HUES6 (cell line): Measurements from ENCODE around the gene PHACTR3.

ENCODE experiments used
- H3K27ac ChIP-seq: 2 replicates; pipeline ENCODE4 v1.7.0; 2013; ENCODE audit warnings: low read depth, mild to moderate bottlenecking, low read length, inconsistent platforms
- H3K27me3 ChIP-seq: 2 replicates; pipeline ENCODE4 v1.6.1; 2013; ENCODE audit warnings: low read length; ENCODE audit not compliant: control insufficient read depth, insufficient read depth
- H3K36me3 ChIP-seq: 2 replicates; pipeline ENCODE4 v1.6.1; 2013; ENCODE audit warnings: low read length; ENCODE audit not compliant: control insufficient read depth, insufficient read depth
- H3K4me1 ChIP-seq: 2 replicates; pipeline ENCODE4 v1.6.1; 2013; ENCODE audit warnings: low read length; ENCODE audit not compliant: control insufficient read depth, insufficient read depth
- H3K4me3 ChIP-seq: 2 replicates; pipeline ENCODE4 v1.5.1; 2013; ENCODE audit warnings: low read depth, low read length
- H3K9ac ChIP-seq: one replicate; pipeline ENCODE4 v1.6.1; 2013; ENCODE audit warnings: mild to moderate bottlenecking, low read length
- H3K9me3 ChIP-seq: 2 replicates; pipeline ENCODE4 v1.6.1; 2013; ENCODE audit warnings: low read depth, low read length; ENCODE audit not compliant: control insufficient read depth, insufficient read depth

Gene PHACTR3

GRCh38 chr20:59583428-59584277 lies 20.7 kb upstream of the PHACTR3 start:
- no peaks in the 10 kb centered on the region for H3K9me3 ChIP-seq
- H3K27me3 ChIP-seq, result peaks cover 54% of the 10 kb centered on the region
- no peak overlapping the region for H3K4me3 ChIP-seq
- no peaks in the 10 kb centered on the region for H3K4me1 ChIP-seq
- no peak overlapping the region for H3K9ac ChIP-seq
- no peak overlapping the region for H3K27ac ChIP-seq
- H3K36me3 ChIP-seq, result no peaks in the 10 kb centered on the region

- Histone ChIP-seq H3K4me1 (no peaks in the 10 kb centered on the region), H3K27ac (no peak overlapping the region), H3K9me3 (no peaks in the 10 kb centered on the region), H3K27me3 (peaks cover 49% of the 10 kb centered on the region), H3K4me3 (no peak overlapping the region), H3K9ac (no peak overlapping the region), H3K36me3 (no peaks in the 10 kb centered on the region)
Measured at GRCh38 chr20:59584278-59584925, 19.9 kb upstream of the PHACTR3 start.

GRCh38 chr20:59585714-59586409 lies 18.5 kb upstream of the PHACTR3 start:
- no peak overlapping the region for H3K27ac ChIP-seq
- no peaks in the 10 kb centered on the region for H3K4me1 ChIP-seq
- H3K4me3 ChIP-seq, result no peak overlapping the region
- no peak overlapping the region for H3K9ac ChIP-seq
- H3K27me3 ChIP-seq, result peaks cover 45% of the 10 kb centered on the region
- no peaks in the 10 kb centered on the region for H3K9me3 ChIP-seq
- no peaks in the 10 kb centered on the region for H3K36me3 ChIP-seq

- no peak overlapping the region for H3K9ac ChIP-seq
- H3K4me1 ChIP-seq, result no peaks in the 10 kb centered on the region
- H3K4me3 ChIP-seq, result no peak overlapping the region
- H3K27ac ChIP-seq, result no peak overlapping the region
- H3K36me3 ChIP-seq, result no peaks in the 10 kb centered on the region
- peaks cover 47% of the 10 kb centered on the region for H3K27me3 ChIP-seq
- H3K9me3 ChIP-seq, result no peaks in the 10 kb centered on the region
Measured at GRCh38 chr20:59586613-59587012, 17.7 kb upstream of the PHACTR3 start.

DNA sequence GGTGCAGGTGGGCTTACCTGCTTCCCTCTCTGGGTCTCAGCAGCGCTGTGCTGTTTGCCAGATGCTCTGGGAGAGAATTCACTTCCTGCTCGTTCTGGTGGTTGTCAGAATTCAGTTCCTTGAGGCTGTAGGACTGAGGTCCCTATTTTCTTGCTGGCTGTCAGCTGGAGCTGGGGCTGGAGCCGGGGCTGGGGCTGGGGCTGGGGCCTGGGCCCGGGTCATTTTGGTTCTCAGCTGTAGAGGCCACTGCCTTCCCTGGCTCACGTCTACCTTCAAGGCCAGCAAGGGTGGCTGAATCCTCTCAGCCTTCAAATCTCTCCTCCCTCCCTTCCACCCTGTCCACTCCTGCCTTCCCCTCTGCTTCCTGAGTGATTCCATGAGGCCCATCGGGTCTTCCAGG lies 16.8 kb upstream of the PHACTR3 start:
- H3K9ac ChIP-seq, result no peak overlapping the region
- H3K4me1 ChIP-seq, result no peaks in the 10 kb centered on the region
- H3K4me3 ChIP-seq, result no peak overlapping the region
- H3K9me3 ChIP-seq, result no peaks in the 10 kb centered on the region
- H3K27ac ChIP-seq, result no peak overlapping the region
- H3K27me3 ChIP-seq, result peaks cover 47% of the 10 kb centered on the region
- H3K36me3 ChIP-seq, result no peaks in the 10 kb centered on the region

GRCh38 chr20:59588236-59588855 lies 16.0 kb upstream of the PHACTR3 start:
- no peak overlapping the region for H3K4me3 ChIP-seq
- H3K9ac ChIP-seq, result no peak overlapping the region
- H3K27ac ChIP-seq, result no peak overlapping the region
- H3K27me3 ChIP-seq, result peaks cover 47% of the 10 kb centered on the region
- H3K36me3 ChIP-seq, result no peaks in the 10 kb centered on the region
- H3K4me1 ChIP-seq, result no peaks in the 10 kb centered on the region
- H3K9me3 ChIP-seq, result no peaks in the 10 kb centered on the region

DNA sequence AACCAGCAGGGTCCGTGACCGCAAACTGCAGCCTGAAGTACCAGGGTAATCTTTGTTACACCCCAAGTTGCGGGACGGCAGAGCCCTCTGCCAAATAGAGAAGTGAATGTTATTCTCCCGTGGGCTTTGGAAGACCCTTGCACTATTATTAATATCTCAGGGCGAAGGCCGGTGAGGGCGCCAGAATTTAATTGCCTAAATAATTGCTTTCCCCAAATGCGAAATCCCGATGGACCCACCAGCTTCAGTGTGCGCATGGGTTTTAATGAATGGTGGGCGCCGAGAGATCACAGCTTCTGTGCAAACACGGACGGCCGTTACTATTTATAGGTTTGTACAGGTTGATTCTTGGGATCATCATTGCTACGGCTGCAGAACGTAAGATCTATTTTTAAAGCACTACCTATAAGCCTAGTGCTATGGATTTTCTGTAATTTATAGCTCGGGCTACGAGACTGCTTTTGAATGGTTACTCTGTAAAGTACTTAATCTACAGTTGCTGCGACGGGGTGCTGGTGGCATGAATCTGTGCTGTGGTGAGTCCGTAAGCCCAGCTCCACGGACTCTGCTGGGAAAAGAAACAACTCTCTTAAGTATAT lies 15.2 kb upstream of the PHACTR3 start:
- H3K36me3 ChIP-seq, result no peaks in the 10 kb centered on the region
- H3K9ac ChIP-seq, result no peak overlapping the region
- no peak overlapping the region for H3K27ac ChIP-seq
- peaks cover 53% of the 10 kb centered on the region for H3K27me3 ChIP-seq
- H3K4me3 ChIP-seq, result no peak overlapping the region
- no peaks in the 10 kb centered on the region for H3K4me1 ChIP-seq
- H3K9me3 ChIP-seq, result no peaks in the 10 kb centered on the region

- H3K9ac ChIP-seq, result no peak overlapping the region
Measured at GRCh38 chr20:59591061-59591460, 13.3 kb upstream of the PHACTR3 start.

GRCh38 chr20:59596690-59597089 lies 7.7 kb upstream of the PHACTR3 start:
- Histone ChIP-seq H3K4me1 (peaks cover 3% of the 10 kb centered on the region; the same call in 1 of the 2 replicates), H3K9ac (no peak overlapping the region), H3K27me3 (peaks cover 82% of the 10 kb centered on the region)

More at GRCh38 chr20:59591061-59591460, 13.3 kb upstream of the PHACTR3 start:
- no peaks in the 10 kb centered on the region for H3K4me1 ChIP-seq
- no peak overlapping the region for H3K27ac ChIP-seq
- H3K9me3 ChIP-seq, result no peaks in the 10 kb centered on the region
- H3K4me3 ChIP-seq, result no peak overlapping the region
- no peaks in the 10 kb centered on the region for H3K36me3 ChIP-seq
- peaks cover 61% of the 10 kb centered on the region for H3K27me3 ChIP-seq

DNA sequence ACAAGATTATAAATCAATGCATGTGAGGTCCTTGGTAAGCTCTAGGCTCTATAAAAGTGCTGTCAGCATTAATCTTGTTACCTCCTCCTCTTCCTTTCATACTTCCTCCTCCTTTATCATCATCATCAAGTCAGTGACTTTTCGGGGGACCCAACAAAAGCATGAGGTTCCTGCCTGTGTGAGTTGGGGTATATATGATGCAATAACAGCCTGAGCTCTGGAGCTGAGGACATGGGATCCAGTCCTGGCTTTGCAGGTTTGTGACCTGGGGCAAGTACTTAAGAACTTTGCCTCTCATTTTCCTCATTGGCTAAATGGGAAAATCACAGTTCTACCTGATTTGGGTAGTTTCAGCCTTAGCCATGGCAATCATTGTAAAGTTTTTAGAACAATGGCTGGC lies 7.1 kb upstream of the PHACTR3 start:
- no peak overlapping the region for H3K9ac ChIP-seq
- H3K4me1 ChIP-seq, result peaks cover 3% of the 10 kb centered on the region; the same call in 1 of the 2 replicates
- peaks cover 82% of the 10 kb centered on the region for H3K27me3 ChIP-seq
- no peaks in the 10 kb centered on the region for H3K9me3 ChIP-seq
- H3K36me3 ChIP-seq, result no peaks in the 10 kb centered on the region
- no peak overlapping the region for H3K27ac ChIP-seq
- H3K4me3 ChIP-seq, result no peak overlapping the region

More at GRCh38 chr20:59596690-59597089, 7.7 kb upstream of the PHACTR3 start:
- H3K9me3 ChIP-seq, result no peaks in the 10 kb centered on the region
- no peak overlapping the region for H3K4me3 ChIP-seq
- no peaks in the 10 kb centered on the region for H3K36me3 ChIP-seq
- no peak overlapping the region for H3K27ac ChIP-seq
